GM19438 (cell line): Measurements from ENCODE around the gene MSI2.

ENCODE experiments used
- ATAC-seq: cut with Tn5 transposase; IDR thresholded peaks from one replicate; pipeline ENCODE4 v1.9.1; 2021; ENCODE audit warnings: low read depth; ENCODE audit not compliant: unreplicated experiment

MSI2 gene

GRCh38 chr17:57245786-57246185 lies 10.5 kb upstream of the MSI2 start:
- ATAC-seq: no peak

- ATAC-seq: no peak
Measured at GRCh38 chr17:57246257-57246656, 10.1 kb upstream of the MSI2 start.

- ATAC-seq: no peak
Measured at GRCh38 chr17:57247261-57247660, 9.1 kb upstream of the MSI2 start.

GRCh38 chr17:57247913-57248312 lies 8.4 kb upstream of the MSI2 start:
- ATAC-seq: no peak

- no peak for ATAC-seq
Measured at GRCh38 chr17:57249520-57249919, 6.8 kb upstream of the MSI2 start.

GRCh38 chr17:57251211-57251787 lies 5.0 kb upstream of the MSI2 start:
- ATAC-seq: no peak

GRCh38 chr17:57253362-57254065 lies 2.8 kb upstream of the MSI2 start:
- no peak for ATAC-seq

GRCh38 chr17:57255182-57255775 lies 1.0 kb upstream of the MSI2 start:
- ATAC-seq: no peak

- ATAC-seq: peak; percentile 5
Measured at GRCh38 chr17:57256708-57257112, 387 bp downstream of the MSI2 start.

- no peak for ATAC-seq
Measured at GRCh38 chr17:57257195-57257894, 1.0 kb downstream of the MSI2 start.

GRCh38 chr17:57257895-57258851 lies 1.9 kb downstream of the MSI2 start:
- ATAC-seq: no peak

GRCh38 chr17:57259306-57259705 lies 3.0 kb downstream of the MSI2 start:
- no peak for ATAC-seq

- ATAC-seq: no peak
Measured at GRCh38 chr17:57259817-57260216, 3.5 kb downstream of the MSI2 start.

- ATAC-seq: no peak
Measured at GRCh38 chr17:57260325-57261083, 4.2 kb downstream of the MSI2 start.

- no peak for ATAC-seq
Measured at GRCh38 chr17:57261084-57261461, 4.8 kb downstream of the MSI2 start.

- ATAC-seq: no peak
Measured at GRCh38 chr17:57262557-57262956, 6.2 kb downstream of the MSI2 start.

GRCh38 chr17:57264250-57264649 lies 7.9 kb downstream of the MSI2 start:
- ATAC-seq: no peak

GRCh38 chr17:57264776-57265175 lies 8.5 kb downstream of the MSI2 start:
- ATAC-seq: no peak

- no peak for ATAC-seq
Measured at GRCh38 chr17:57266902-57267311, 10.6 kb downstream of the MSI2 start.

- ATAC-seq: no peak
Measured at GRCh38 chr17:57268181-57268580, 11.9 kb downstream of the MSI2 start.
